NCI-H187 treated with DMSO at 0.1 percent for 48 hours (cell line): ENCODE results near the gene ZNF22.
A peak's percentile ranks its signal among the peaks of the same experiment; 100 is the strongest.

Experiments used
- DNase-seq: peaks from one replicate; lab custom pipeline; 2025; lab: John Stamatoyannopoulos, UW

ZNF22 gene

GRCh38 chr10:45000752-45001380 lies at the start of gene ZNF22:
TSS of gene ZNF22 (plus strand) at chr10:45000923. CDS start at chr10:45003369, 2,446 bp downstream.
- no peak for DNase-seq

- DNase-seq = no peak
Observed at GRCh38 chr10:44951576-44952226, 49.0 kb upstream of the ZNF22 start.

- no peak for DNase-seq
Observed at GRCh38 chr10:44952779-44953231, 47.9 kb upstream of the ZNF22 start.

- DNase-seq = no peak
Observed at GRCh38 chr10:44954042-44954441, 46.7 kb upstream of the ZNF22 start.

GRCh38 chr10:44954962-44955361 lies 45.8 kb upstream of the ZNF22 start:
- no peak for DNase-seq

GRCh38 chr10:44955413-44956070 lies 45.2 kb upstream of the ZNF22 start:
- no peak for DNase-seq

GRCh38 chr10:44956226-44956625 lies 44.5 kb upstream of the ZNF22 start:
- no peak for DNase-seq

- DNase-seq = no peak
Observed at GRCh38 chr10:44956717-44957706, 43.7 kb upstream of the ZNF22 start.

GRCh38 chr10:44958196-44958897 lies 42.4 kb upstream of the ZNF22 start:
- no peak for DNase-seq

GRCh38 chr10:44958898-44959246 lies 41.9 kb upstream of the ZNF22 start:
- no peak for DNase-seq

- DNase-seq = no peak
Observed at GRCh38 chr10:44959247-44960087, 41.3 kb upstream of the ZNF22 start, which contains the start of gene RASSF4. TSS of gene RASSF4 (plus strand) at chr10:44959802. CDS start at chr10:44970203, 10,401 bp downstream.

- no peak for DNase-seq
Observed at GRCh38 chr10:44960088-44960460, 40.6 kb upstream of the ZNF22 start.

GRCh38 chr10:44960482-44961229 lies 40.1 kb upstream of the ZNF22 start:
- no peak for DNase-seq

- DNase-seq = no peak
Observed at GRCh38 chr10:44961230-44961571, 39.5 kb upstream of the ZNF22 start.

GRCh38 chr10:44961931-44962750 lies 38.6 kb upstream of the ZNF22 start:
- DNase-seq = no peak

GRCh38 chr10:44962870-44963738 lies 37.6 kb upstream of the ZNF22 start:
- peak; percentile 62 for DNase-seq

- no peak for DNase-seq
Observed at GRCh38 chr10:44963772-44964633, 36.7 kb upstream of the ZNF22 start.
